Astrocyte of the spinal cord (primary cell): ENCODE results near the gene FZD7.

Experiments used
- DNase-seq: peaks from one replicate; pipeline ENCODE4 v3.0.0; 2011; ENCODE audit warnings: low read depth, low spot score
- H3K4me3 ChIP-seq: 2 replicates; pipeline ENCODE4 v1.5.1; 2011; ENCODE audit warnings: low read depth, mild to moderate bottlenecking, low read length, moderate library complexity
- CTCF ChIP-seq: IDR thresholded peaks from 2 replicates; pipeline ENCODE4 v1.5.1; 2012; ENCODE audit warnings: low read depth, mild to moderate bottlenecking, low read length, inconsistent platforms
- in situ Hi-C: cut with HindIII; loops from 2 replicates; pipeline ENCODE4 v1.10.0; 2017; ENCODE audit warnings: low sequenced_read_pairs

FZD7 gene

GRCh38 chr2:202018950-202019349 lies 14.7 kb upstream of the FZD7 start:
- no peak overlapping the region for H3K4me3 ChIP-seq
- no peak for DNase-seq
- in situ Hi-C loops, result no loop called here
- TF ChIP-seq CTCF, result no peak

GRCh38 chr2:202019689-202020450 lies 13.8 kb upstream of the FZD7 start:
- no peak overlapping the region for H3K4me3 ChIP-seq
- no peak for DNase-seq
- in situ Hi-C loops, result no loop called here
- TF ChIP-seq CTCF, result no peak

GRCh38 chr2:202022755-202023154 lies 10.9 kb upstream of the FZD7 start:
- DNase-seq, result no peak
- TF ChIP-seq CTCF, result no peak
- in situ Hi-C loops, result no loop called here
- no peak overlapping the region for H3K4me3 ChIP-seq

- in situ Hi-C loops, result no loop called here
- H3K4me3 ChIP-seq, result no peak overlapping the region
- no peak for DNase-seq
- no peak for TF ChIP-seq CTCF
Measured at GRCh38 chr2:202023198-202023903, 10.3 kb upstream of the FZD7 start.

GRCh38 chr2:202023904-202024266 lies 9.8 kb upstream of the FZD7 start:
- DNase-seq, result no peak
- H3K4me3 ChIP-seq, result no peak overlapping the region
- TF ChIP-seq CTCF, result no peak
- in situ Hi-C loops, result no loop called here

GRCh38 chr2:202024871-202025270 lies 8.8 kb upstream of the FZD7 start:
- H3K4me3 ChIP-seq, result no peak overlapping the region
- DNase-seq, result no peak
- in situ Hi-C loops, result no loop called here
- no peak for TF ChIP-seq CTCF
